ENCODE data around the gene CCDC180. TPM values are rescaled to one million over a fixed set of nuclear protein-coding genes. Genes with fewer than 3 reads are reported as not detected.
"Not testable (repeated sequence)": the region's sequence is repeated elsewhere in the genome, so short reads cannot be mapped to it uniquely, and the experiment has no call there.

Gene CCDC180
- 1 to 10 TPM in 1 of 2 experiments, under 1 TPM in 1; 0.57 to 1.1 TPM for total RNA-seq

DNA sequence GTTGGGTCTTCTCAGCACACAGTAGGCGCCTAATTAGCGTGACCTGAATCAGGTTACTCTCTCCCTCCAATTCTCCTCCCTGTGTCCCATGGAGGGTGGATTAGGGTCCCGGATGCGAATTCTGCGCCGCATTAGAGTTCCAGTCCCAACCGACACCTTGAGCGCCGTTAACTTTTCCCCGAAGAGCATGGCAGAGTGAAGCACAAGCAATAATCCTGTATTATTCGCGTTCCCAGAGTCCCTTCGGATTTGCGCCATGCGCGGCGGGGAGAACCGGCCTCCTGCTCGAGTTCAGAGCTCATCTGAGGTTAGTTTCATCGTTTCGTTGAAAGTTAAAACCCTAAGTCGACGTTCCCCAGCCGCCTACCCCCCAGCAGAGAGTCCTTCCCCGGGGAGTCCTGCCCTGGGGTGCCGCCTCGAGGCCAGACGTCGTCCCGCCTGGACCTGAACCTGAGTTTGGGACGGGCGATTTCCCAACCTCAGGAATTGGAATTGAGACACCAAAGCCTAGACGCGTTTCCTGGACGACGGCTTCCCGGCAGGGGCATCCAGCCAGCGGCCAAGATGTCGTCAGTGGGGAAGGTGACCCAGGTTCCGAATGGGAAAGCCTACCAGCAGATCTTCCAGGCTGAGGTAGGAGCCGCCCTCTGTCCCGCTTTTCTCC is at the start of gene CCDC180:
Gene CCDC180, plus strand, starts transcription at position 160 of the 664 bp plus-strand sequence. Its CDS starts 405 bp downstream, at position 565.
- CTCF ChIA-PET, result interaction anchor here (0.7 kb wide), 1 partner anchor 26 kb away, joined by 3 read pairs; no protein-coding TSS in a partner anchor
- POLR2A ChIA-PET, result no interaction called here

DNA sequence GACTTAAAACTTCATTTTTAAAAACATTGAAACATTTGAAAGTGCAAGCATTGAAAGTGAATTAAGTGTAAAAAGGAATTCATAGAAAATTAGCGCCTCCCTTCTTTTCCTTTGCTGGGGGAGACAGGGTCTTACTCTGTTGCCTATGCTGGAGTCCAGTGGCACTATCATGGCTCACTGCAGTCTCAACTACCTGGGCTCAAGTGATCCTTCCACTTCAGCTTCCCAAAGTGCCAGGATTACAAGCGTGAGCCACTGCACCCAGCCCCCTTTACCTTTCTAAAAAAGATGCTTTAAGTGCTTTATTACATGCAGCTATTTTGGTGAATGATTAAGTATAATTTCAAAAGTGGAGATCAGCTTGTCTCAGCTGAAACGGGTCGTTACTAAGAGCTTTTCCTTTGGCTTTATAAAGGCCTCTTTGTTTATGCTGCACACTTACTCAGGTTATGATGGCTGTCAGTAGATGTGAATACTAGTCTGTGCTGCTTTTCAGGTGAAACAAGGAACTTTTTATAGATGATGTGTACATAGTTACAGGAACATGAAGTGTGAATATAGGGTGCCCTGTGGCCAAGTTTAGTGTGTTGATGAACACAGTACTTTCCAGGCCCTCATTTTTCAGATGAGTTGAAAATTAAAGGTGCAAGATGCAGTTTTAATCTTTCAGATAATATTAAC is 47.5 kb upstream of the CCDC180 start:
- POLR2A ChIA-PET, CTCF ChIA-PET: not testable (repeated sequence)

DNA sequence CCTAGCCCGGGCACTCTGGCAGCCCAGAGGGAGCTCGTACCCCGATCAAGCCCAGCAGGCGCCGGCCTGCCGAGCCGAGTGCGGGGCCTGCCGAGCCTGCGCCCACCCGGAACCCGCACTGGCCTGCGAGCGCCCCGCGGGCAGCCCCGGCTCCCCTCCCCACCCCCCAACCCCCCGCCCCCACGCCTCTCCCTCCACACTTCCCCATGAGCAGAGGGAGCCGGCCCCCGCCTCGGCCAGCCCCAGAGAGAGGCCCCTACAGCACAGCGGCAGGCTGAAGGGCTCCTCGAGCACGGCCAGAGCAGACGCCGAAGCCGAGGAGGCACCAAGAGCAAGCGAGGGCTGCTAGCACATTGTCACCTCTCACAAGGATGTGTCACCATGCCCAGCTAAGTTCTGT is 36.2 kb upstream of the CCDC180 start:
- ChIA-PET POLR2A (no interaction called here), CTCF (no interaction called here)

DNA sequence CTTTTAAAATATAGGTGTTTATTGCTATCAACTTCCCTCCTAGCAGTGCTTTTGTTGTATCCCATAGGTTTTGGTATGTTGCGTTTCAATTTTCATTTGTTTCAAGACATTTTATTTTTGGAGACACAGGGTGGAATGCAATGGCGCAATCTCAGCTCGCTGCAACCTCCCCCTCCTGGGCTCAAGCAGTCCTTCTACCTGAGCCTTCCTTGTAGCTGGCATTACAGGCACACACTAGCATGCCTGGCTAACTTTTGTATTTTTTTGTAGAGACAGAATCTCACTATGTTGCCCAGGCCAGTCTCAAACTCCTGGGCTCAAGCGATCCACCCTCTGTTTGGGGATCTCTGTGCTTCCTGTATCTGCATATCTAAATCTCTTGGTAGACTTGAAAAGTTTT is 35.4 kb upstream of the CCDC180 start:
- CTCF ChIA-PET, result no interaction called here

DNA sequence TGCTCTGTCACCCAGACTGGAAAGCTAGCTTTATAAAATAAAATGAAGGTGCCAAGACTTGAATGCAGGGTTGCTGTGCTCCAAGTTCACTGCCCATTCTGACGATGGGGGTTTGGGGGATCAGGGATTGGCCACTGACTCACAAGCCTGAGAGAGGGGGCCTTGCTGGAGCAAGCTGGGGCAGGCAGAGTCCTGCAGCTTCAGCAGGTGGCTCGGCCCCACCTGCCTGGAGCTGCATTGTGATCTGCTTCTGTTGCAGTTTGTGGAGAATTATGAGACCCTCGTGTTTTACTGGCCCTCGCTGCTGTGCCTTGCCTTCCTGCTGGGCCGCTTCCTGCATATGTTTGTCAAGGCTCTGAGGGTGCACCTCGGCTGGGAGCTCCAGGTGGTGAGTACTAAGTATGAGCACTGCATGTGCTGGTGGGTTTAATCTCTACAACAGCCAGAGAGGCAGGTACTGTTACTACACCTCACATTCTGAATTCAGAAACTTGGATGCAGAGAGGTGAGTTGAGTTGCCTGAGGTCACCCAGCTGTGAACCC is 31.1 kb upstream of the CCDC180 start:
- POLR2A ChIA-PET, result no interaction called here

More for the DNA sequence above, 35.4 kb upstream of the CCDC180 start:
- POLR2A ChIA-PET, result interaction anchor here (0.6 kb wide), 1 partner anchor 81 kb away, joined by 3 read pairs; no protein-coding TSS in a partner anchor

DNA sequence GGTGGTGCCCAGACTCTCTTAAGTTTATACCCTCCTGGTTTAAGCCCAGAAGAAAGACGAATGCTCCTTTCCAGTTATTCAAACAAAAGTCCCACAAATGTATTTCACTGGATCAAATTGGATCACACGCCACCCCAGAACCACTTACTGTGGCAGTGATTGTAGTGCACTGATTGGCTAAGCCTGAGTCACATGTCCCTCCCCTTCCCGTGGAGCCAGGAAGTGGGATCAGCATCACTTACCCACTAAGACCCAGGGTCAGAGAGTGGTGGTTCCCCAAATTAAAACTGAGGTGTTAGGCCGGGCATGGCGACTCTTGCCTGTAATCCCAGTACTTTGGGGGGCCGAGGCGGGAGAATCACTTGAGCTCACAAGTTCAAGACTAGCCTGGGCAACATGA is 29.5 kb upstream of the CCDC180 start:
- CTCF ChIA-PET, result interaction anchor here (0.6 kb wide), 1 partner anchor 236 kb away, joined by 3 read pairs; no protein-coding TSS in a partner anchor
- POLR2A ChIA-PET, result no interaction called here

More for the DNA sequence above, 31.1 kb upstream of the CCDC180 start:
- CTCF ChIA-PET, result no interaction called here

DNA sequence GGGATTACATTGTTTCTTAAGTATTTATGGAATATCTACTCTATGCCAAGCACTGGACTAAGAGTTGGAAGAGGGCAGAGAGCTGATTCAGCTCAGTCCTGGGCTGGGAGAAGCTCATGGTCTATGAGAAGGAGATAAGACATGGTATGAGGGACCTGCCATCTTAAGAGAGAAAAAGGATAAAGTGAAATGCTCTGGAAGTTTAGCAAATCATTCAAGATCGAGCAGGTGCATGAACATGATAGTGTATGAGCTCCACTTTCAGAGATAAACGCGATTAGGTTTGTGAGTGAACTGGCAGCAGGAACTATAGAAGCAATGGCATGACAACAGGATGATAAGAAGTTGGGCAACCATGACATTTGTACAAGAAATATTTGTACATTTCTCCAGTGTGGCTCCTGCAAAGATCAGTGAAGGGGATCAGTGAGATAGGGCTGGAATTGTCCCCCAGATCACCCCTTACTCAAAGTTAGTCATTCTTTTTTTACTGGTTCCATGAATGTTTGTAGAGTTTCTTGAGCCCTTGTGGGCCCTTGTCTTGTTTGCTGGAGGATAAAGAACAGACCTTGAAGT is 26.6 kb upstream of the CCDC180 start:
- POLR2A ChIA-PET, result no interaction called here
- CTCF ChIA-PET, result no interaction called here

DNA sequence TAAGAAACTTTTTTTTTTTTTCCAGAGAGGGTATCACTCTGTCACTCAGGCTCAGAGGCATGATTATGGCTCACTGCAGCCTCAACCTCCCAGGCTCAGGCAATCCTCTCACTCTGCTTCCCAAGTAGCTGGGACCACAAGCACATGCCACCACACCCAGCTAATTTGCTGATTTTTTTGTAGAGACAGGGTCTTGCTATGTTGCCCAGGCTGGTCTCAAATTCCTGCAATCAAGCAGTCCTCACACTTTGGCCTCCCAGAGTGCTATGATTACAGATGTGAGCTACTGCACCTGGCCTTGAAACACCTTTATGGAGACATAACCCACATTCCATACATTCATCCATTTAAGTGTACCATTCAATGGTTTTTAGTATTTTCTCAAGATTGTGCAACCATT is 23.7 kb upstream of the CCDC180 start:
- ChIA-PET POLR2A (no interaction called here), CTCF (interaction anchor here (0.7 kb wide), 1 partner anchor 17 kb away, joined by 3 read pairs; no protein-coding TSS in a partner anchor)

DNA sequence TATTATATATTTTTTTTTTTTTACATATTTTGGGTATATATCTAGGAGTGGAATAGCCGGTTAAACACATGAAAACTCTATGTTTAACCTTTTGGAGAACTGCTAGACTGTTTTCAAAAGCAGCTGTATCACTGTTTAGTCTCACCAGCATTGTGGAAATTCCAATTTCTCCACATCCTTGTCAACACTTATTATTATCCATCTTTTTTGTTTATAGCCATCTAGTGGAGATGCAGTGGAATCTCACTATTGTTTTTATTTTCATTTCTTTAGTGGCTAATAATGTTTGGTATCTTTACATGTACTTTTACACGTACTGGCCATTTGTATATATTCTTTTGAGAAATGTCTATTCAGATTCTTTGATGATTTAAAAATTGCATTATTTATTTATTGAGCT is 22.7 kb upstream of the CCDC180 start:
- POLR2A ChIA-PET, result no interaction called here
- CTCF ChIA-PET, result no interaction called here

DNA sequence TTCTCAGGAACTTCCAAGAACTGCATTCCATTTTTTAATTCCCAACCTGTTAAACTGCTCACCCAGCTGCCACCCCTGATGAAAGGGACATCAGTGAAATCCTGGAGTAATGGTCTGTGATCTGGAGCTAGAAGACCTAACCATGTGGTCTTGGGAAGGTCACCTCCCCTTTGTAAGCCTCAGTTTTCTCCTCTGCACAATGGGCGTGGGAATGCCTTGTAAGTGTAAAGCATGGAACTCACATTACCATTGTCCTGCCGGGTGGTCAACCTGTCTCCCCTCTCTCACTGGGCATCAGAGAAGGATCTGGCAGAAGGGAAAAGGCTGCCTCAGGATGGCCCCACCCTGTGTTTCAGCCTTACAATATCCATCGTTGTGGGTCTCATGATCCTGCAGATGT is 15.3 kb upstream of the CCDC180 start:
- ChIA-PET POLR2A (no interaction called here), CTCF (interaction anchor here (1.0 kb wide), 1 partner anchor 10 kb away, joined by 3 read pairs; no protein-coding TSS in a partner anchor)

DNA sequence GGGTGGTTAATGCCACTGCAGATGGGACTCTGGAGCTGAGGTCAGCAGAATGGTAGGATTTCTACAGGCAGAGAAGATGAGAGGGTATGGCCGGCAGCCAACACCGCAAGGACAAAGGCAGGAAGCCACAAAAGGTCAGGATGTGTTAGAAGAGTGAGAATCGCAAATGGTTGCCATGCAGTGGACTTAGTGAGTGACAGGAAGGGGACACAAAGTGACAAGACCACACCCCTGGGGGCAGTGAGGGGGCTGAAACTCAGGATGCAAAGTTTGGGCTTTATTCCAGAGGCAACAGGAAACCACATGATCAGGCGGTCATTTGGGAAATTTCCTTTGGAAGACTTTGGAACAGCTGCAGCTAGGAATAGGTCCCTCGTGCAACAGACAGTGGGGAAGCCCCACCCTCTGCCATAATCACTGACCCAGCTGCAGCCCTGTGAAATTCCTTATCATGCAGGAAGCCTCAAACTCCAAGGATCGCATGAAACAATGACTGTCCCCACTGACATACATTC is 14.2 kb upstream of the CCDC180 start:
- ChIA-PET CTCF (no interaction called here), POLR2A (no interaction called here)

DNA sequence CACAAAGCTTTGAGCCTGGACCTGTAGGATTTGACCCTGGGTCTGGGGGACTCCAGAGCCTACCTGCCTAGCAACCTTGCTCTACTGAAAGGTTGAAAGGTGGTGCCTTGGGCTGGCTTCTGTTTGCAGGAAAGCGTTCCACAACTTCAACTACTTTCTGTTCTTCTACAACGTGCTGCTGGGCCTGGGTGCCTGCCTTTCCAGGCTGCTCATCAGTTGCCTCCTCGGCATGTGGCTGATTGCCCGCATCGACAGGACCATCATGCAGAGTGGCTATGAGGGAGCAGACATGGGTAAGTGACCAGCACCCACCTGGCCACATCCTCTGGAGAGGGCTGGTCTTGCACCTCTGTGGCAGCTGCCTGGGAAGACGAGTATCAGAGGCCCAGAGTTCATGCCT is 13.6 kb upstream of the CCDC180 start:
- CTCF ChIA-PET, result no interaction called here
- POLR2A ChIA-PET, result no interaction called here

DNA sequence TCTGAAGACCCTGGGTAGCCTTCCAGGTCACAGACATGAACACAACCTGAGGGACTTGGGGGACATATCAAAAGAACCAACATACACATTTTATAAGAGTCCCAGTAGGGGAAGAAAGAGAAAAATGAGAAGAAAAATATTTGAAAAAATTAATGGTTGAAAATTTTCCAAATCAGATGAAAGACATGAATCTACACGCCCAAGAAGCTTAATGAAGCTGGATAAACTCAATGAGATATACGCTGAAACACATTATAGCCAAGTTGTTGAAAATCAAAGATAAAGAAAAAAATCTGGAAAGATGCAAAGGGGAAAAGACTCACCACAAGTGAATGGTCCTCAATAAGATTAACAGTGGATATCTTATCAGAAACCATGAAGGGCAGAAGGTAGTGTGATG is 9.6 kb upstream of the CCDC180 start:
- CTCF ChIA-PET, result no interaction called here
- POLR2A ChIA-PET, result no interaction called here

DNA sequence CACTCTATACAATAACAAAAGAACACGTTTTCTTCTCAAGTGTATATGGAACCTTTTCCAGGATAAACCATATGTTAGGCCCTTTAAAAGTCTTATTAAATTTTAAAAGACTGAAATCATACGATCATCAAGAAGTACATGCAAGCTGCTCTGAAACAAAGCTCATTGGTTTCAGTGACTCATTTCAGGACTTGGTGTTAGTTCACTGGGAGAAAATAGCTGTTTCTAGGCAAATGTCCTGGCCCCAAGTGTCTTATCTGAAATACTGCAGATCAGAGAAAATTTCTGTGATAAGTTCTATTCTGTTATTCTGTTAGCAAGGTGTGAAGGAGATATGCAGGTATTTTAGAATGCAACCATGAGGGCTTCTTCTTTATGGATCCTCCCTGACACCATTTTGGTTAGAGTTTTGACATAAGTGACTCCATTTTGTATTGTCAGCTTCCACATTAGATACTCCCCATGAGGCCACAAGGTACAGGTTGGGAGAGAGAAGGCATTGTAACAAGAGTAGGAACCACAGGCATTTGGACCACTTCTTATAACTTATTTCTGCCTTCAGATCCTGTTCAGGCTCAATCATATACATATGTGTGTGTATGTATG is 7.5 kb upstream of the CCDC180 start:
- POLR2A ChIA-PET, result no interaction called here
- CTCF ChIA-PET, result interaction anchor here (0.5 kb wide), 1 partner anchor 16 kb away, joined by 3 read pairs; no protein-coding TSS in a partner anchor

DNA sequence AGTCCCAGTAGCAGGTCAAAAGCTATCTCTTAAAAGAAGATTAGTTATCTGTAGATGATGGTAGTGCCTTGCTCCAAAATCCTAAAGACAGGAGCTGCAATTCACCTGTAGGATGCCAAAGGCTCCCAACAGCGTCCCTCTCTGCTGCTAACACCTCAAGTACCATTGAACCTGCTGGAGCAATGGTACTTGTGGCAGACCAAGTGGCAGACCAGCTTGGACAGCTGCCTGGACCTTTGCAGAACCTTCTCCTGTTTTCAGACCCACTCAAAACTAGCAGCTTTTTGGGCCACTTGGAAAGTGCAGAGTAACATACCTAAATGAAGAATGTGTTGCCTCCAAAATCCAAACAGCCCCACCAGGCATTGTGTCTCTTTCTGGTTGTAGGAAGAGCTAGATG is 6.9 kb upstream of the CCDC180 start:
- POLR2A ChIA-PET, result no interaction called here
- CTCF ChIA-PET, result interaction anchor here (0.5 kb wide), 1 partner anchor 17 kb away, joined by 3 read pairs; no protein-coding TSS in a partner anchor

DNA sequence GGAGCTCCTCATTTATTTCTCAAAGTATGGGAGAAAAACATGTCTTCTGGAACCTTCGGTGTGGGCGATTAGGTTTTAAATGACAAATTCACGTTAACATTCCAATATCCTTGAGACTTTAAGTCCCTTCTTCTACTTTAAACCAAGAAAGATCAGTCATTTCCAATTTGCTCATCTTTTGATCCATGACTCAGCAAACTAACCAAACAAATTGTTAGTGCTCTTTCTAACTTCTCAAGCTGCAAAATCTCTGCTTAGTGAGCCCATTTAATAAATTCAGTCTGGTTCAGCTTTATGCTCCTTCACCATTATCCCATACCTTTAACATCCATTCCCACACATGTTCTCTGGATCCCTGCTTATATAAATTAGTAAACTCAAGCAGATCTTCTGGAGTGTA is 5.5 kb upstream of the CCDC180 start:
- ChIA-PET POLR2A (no interaction called here), CTCF (interaction anchor here (1.0 kb wide), 1 partner anchor 10 kb away, joined by 3 read pairs; no protein-coding TSS in a partner anchor)

DNA sequence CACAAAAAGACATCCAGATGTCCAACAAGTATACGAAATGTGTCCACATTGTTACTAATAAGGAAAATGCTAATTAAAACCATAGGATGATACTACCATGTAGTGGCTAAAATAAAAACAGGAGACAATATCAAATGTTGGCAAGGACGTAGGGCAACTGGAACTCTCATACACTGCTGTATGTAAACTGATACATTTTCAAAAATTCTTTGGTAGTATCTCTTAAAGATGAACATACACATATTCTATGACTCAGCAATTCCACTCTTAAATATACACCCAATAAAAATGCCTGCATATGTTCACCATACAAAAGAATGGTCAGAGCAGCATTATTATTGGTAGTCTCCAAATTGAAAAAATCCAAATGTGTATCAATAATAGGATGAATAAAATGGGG is 2.9 kb upstream of the CCDC180 start:
- CTCF ChIA-PET, result no interaction called here
- POLR2A ChIA-PET, result no interaction called here

DNA sequence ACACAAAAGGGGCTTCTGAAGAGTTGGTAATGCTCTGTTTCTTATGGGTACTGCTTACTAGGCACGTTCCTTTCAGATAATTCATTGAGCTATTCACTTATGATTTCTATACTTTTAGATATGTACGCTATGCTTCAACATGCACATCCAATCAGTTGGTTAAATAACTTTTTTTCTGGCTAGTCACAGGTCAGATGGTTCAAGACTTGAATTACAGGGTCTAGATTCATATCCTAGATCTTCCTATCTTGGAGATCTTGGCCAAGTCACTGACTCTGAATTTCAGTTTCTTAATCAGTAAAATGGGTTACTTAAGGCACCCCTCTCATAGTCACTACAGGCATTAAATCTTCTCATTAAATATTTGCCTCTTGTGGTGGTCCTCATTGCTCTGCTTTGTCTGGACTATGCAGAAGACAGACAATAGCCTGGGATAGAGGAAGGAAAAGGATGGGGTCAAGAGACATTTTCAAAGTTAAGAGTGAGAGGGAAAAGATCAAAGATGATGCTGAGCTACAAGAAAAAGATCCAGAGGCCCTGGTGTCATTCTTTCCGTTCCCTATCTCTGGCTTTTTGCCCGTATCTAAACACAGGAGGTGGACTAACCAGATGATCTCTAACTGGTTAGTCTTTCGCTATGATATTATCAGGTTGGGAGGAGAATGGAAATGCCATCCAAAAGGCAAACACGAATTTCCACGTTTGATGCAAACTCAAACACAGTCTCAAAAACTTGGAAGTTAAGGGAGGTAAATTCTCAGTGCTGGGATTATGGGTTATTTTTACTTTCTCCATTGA is 1.8 kb upstream of the CCDC180 start:
- ChIA-PET POLR2A (no interaction called here), CTCF (no interaction called here)

DNA sequence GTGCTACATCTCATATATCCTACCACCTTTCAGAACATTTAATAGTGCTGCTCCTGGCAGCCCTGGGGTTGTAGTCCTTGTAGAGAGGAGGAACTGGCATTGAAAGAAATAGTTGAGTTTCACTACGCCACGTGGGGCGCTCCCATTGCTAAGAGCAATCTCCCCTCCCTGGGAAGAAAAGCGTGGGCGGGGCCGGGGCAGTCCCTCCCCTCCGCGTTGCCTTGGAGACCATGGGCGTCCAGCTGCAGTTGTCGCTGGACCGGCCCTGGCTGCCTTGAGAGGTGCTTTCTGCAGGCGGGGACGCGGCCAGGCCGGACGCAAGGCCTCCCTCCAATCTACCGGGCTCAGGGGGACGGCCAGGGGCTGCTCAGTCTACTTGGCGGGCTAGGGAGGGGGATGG is 368 bp upstream of the CCDC180 start:
- POLR2A ChIA-PET, result no interaction called here
- CTCF ChIA-PET, result no interaction called here

Measured in activated CD8-positive, alpha-beta memory T cell treated with anti-CD3 and anti-CD28 coated beads for 36 hours (primary cell).